Type B pancreatic cell (in vitro differentiated cells): ENCODE measurements around the gene GGT6. TPM values are rescaled to one million over a fixed set of nuclear protein-coding genes. Genes with fewer than 3 reads are reported as not detected.

ENCODE experiments used
- DNase-seq: peaks from one replicate; pipeline ENCODE4 v3.0.0; 2021; ENCODE audit warnings: mixed read lengths; ENCODE audit not compliant: unreplicated experiment; ENCODE audit errors: extremely low spot score
- H3K27ac Mint-ChIP-seq: 2 replicates; pipeline ENCODE4 v1.8.0; 2021; ENCODE audit warnings: mild to moderate bottlenecking, mixed read lengths
- H3K27me3 Mint-ChIP-seq: 2 replicates; pipeline ENCODE4 v1.8.0; 2021; ENCODE audit warnings: mixed read lengths
- H3K36me3 Mint-ChIP-seq: 2 replicates; pipeline ENCODE4 v1.8.0; 2021; ENCODE audit warnings: mixed read lengths
- H3K4me1 Mint-ChIP-seq: one replicate; pipeline ENCODE4 v1.8.0; 2021; ENCODE audit warnings: mixed read lengths; ENCODE audit not compliant: unreplicated experiment
- H3K4me3 Mint-ChIP-seq: 2 replicates; pipeline ENCODE4 v1.8.0; 2021; ENCODE audit warnings: mild to moderate bottlenecking, mixed read lengths
- H3K9me3 Mint-ChIP-seq: 2 replicates; pipeline ENCODE4 v1.8.0; 2021; ENCODE audit warnings: mixed read lengths
- CTCF ChIP-seq: fragments of 200-600 bp; sonication (generic); conservative IDR thresholded peaks from 2 replicates; pipeline ENCODE4 v1.5.0; 2021; ENCODE audit warnings: antibody characterized with exemption, mild to moderate bottlenecking
- total RNA-seq: library from RNA; stranded (reverse); gene quantifications from 2 replicates; pipeline ENCODE4 v1.2.1, GENCODE V29; 2021; ENCODE audit warnings: low replicate concordance

Gene GGT6
- total RNA-seq, 1 donor from 2014 or later, result 1.4 TPM

DNA sequence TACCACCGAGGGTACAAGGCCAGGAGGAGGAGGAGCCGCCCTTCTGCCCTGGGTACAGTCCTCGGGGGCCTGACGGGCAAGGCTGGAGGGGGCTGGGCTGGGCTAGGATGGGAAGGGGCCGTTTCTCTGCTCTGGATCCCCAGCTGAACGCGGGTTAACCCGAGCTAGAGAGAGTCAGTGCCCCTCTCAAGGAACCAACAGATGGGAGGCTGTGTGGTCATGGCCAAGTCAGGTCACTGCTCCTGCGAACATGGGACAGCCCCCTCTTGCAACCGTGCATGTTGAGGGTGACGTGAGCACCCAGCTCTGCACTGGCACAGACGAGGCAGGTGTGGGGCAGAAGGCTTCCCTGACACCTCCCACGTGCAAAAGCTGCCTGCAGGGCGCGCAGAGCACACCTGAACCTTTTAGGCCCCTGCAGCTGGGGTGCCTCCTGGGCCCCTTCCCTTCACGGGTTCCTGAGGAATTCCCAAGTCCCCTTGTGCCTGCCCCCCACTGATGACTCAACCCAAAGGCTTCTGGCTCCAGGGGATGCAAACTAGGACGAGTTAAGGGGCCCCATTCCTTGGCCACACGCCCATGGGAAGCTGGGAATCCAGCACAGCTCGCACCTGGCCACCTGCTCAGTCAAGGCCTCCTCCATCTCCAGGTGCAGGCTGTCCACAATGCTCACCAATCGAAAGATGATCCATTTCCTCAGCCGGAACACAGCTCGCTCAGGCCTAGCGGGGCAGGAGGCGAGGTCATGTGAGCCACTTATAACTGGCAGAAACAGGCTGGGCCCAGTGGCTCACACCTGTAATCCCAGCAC, 11.5 kb downstream of the GGT6 start:
- no peak for TF ChIP-seq CTCF
- Mint-ChIP-seq H3K9me3 (no peaks in the 10 kb centered on the region), H3K27me3 (no peaks in the 10 kb centered on the region), H3K27ac (no peak overlapping the region), H3K4me1 (no peaks in the 10 kb centered on the region), H3K36me3 (peaks cover 7% of the 10 kb centered on the region), H3K4me3 (no peak overlapping the region)
- no peak for DNase-seq

DNA sequence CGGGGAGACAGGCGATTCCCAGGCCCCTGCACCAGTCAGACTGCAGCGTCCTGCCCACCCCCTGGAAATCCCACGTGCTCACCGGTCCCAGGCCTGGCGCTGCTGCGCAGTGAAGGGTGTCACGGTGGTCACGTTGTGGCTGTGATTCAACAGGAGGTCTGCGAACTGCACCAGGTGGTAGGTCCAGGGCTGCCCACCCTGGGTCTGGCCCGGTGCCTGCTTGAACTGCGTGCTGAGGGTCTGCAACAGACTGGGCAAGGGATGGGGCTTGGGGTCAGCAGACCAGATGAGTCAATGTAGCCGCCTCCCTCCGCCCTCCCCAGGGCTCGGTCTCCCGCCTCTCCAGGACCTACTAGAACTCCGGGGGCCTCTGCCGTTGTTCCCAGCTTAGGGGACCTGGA, 12.3 kb downstream of the GGT6 start:
- no peaks in the 10 kb centered on the region for H3K27me3 Mint-ChIP-seq
- no peaks in the 10 kb centered on the region for H3K9me3 Mint-ChIP-seq
- TF ChIP-seq CTCF, result no peak
- no peak overlapping the region for H3K4me3 Mint-ChIP-seq
- H3K4me1 Mint-ChIP-seq, result no peaks in the 10 kb centered on the region
- DNase-seq, result no peak
- no peak overlapping the region for H3K27ac Mint-ChIP-seq
- peaks cover 7% of the 10 kb centered on the region for H3K36me3 Mint-ChIP-seq

DNA sequence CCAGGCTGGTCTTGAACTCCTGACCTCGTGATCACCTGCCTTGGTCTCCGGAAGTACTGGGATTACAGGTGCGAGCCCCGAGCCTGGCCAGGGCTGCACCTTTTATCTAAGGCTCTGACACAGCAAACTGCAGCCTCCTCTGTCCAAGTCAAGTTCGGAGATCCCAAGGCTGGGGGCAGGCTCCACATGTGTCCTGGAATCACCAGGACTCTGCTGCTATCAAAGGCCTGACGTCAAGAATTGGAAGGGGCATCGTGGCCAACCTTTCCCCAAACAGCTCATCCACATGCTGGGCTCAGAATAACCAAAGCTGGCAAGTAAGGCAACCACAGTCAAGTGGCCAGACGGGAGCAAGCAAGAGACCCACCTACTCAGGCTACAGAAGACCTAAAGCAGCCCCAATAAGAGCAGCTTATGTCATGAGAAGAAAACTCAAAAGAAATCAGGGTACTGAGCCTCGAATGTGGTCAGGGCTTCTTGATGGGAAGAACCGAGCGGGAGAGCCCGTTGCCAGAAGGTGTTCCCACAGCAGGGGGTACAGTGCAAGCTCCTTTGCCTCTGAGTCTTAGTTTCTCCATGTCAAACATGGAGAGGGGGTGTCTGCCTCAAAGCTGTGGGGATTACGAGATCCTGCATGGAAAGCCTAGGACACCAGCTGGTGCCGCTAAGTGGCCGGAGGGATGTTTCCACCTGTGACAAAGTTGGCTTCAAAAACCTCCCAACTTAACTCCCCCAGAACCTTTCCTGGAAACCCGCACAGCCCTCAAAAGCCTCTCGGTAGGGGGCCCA, 13.1 kb downstream of the GGT6 start:
- no peaks in the 10 kb centered on the region for H3K27me3 Mint-ChIP-seq
- peaks cover 7% of the 10 kb centered on the region for H3K36me3 Mint-ChIP-seq
- H3K4me1 Mint-ChIP-seq, result no peaks in the 10 kb centered on the region
- H3K9me3 Mint-ChIP-seq, result no peaks in the 10 kb centered on the region
- H3K27ac Mint-ChIP-seq, result no peak overlapping the region
- no peak for TF ChIP-seq CTCF
- no peak for DNase-seq
- no peak overlapping the region for H3K4me3 Mint-ChIP-seq

DNA sequence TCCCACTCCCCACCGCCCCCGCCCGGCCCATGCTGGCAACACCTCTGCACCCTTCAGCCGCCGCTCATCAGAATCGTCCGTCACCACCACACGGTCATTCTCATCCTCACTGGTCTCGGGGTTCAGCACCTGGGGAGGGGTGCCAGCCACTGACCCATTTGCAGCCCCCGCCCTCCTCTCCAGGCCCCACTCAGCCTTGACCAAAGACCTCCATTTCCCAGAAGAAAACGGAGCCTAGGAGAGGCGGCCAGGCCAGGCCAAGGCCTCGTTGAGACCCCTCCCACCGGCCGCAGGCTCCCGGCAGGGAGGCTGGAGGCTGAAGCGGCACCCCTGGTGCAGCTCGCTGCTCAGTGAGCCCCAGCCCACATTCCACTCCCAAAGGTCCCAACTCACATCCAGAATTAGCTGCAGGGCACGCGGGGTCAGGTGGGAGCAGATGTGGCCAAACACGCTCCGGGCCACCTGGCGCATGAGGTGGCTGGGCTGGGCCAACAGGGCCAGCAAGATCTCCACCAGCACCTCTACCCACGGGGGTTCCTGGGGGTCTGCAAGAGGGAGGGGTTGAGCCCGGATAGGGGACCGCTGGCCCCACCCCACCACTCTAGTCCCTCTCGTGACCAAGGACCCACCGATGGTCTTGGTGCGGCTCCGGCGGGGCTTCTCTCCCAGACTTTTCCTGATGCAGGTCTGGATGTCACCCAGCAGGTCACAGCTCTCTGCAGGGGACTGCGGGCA, 15.0 kb downstream of the GGT6 start:
- TF ChIP-seq CTCF, result no peak
- no peaks in the 10 kb centered on the region for H3K27me3 Mint-ChIP-seq
- no peak overlapping the region for H3K4me3 Mint-ChIP-seq
- no peaks in the 10 kb centered on the region for H3K9me3 Mint-ChIP-seq
- H3K4me1 Mint-ChIP-seq, result no peaks in the 10 kb centered on the region
- H3K36me3 Mint-ChIP-seq, result peaks cover 3% of the 10 kb centered on the region
- no peak overlapping the region for H3K27ac Mint-ChIP-seq
- no peak for DNase-seq

- TF ChIP-seq CTCF, result no peak
- no peaks in the 10 kb centered on the region for H3K9me3 Mint-ChIP-seq
- H3K27ac Mint-ChIP-seq, result no peak overlapping the region
- H3K4me1 Mint-ChIP-seq, result no peaks in the 10 kb centered on the region
- DNase-seq, result no peak
- no peaks in the 10 kb centered on the region for H3K27me3 Mint-ChIP-seq
- no peak overlapping the region for H3K4me3 Mint-ChIP-seq
- peaks cover 3% of the 10 kb centered on the region for H3K36me3 Mint-ChIP-seq
These were observed 15.5 kb downstream of the GGT6 start for GRCh38 chr17:4544951-4545216.
